Stimulated activated CD8-positive, alpha-beta memory T cell treated with anti-CD3 and anti-CD28 coated beads, Interleukin-12 subunit alpha, Interleukin-12 subunit beta, amount 100 ng/mL, for 1 hour (primary cell): Measurements from ENCODE around the gene RRM1.
A peak's percentile ranks its signal among the peaks of the same experiment; 100 is the strongest.

Source experiments
- DNase-seq: peaks from one replicate; pipeline ENCODE4 v3.0.0-alpha.2; 2020; ENCODE audit warnings: low read depth

Gene RRM1

GRCh38 chr11:4187055-4187988, 92.7 kb downstream of the RRM1 start:
- DNase-seq, result peak; percentile 72
